G401.6 (cell line): ENCODE results near the gene ST3GAL4.

ENCODE experiments used
- FAIRE-seq: peaks from 2 replicates; lab custom pipeline; 2012; peaks lifted over from hg19 to GRCh38; lab: Jason Lieb, UNC

The ST3GAL4 gene

DNA sequence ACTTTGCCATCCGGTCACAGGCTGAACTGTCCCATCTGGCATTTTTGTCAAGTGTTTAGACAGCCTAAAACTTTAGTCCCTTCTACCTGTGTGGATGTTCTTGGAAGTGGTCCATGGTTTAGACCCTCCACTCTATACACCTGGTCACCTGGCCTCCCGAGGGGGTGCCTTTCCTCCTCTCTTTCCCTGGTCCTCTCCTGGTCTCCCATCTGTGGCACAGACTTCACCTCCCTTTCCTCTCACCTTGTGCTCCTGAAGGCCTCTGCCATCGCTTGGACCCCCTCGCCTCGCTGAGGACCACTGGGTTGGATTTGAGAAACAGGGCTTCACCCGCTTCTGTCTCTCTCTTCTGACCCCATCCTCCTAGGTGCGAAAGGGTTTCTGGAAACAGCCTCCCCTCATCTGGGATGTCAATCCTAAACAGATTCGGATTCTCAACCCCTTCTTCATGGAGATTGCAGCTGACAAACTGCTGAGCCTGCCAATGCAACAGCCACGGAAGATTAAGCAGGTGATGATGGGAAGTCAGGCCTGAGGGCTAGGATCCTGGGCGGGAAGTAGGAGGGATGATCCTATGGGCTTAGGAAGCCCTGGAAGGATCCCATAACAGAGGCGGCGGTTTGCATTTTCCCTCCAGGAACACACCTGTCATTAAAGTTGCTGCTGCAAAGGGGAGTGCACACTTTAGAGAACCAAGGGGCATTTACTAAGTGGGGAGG, 53.6 kb downstream of the ST3GAL4 start:
- no peak for FAIRE-seq

DNA sequence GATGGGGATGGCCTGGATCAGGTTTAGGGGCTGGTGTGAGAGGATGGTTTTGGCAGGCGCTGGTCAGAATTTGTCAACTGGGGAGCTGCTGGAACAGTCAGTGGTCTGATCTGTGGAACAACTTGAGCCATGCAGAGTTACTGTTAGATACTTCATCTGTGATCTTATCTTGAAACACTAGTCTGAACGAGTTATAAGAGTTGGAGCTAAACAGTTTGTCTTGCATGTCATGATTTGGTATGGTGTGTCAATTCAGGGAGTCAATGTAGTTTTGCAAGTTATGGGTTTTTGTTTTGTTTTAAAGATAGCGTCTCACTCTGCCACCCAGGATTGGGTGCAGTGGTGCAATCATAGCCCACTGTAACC, 54.1 kb downstream of the ST3GAL4 start:
- no peak for FAIRE-seq

DNA sequence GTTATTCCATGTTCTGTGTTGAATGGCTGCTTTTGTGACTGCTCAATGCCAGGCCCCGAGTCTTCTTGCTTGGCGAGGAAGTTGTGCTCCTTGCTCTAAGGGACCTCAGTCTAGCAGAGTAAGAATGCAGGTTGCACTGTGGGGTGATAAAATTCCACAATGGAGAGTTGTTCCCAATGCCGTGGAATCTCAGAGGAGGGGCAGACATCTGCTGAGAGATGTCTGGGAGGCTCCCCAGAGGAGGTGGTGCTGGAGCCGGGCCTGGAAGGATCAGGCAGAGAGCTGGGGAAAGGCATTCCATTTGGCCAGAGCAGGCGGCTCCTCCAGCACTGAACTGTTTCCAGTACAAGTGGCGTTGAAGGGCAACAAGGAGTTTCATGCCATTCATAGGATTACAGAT, 55.2 kb downstream of the ST3GAL4 start:
- FAIRE-seq = no peak

DNA sequence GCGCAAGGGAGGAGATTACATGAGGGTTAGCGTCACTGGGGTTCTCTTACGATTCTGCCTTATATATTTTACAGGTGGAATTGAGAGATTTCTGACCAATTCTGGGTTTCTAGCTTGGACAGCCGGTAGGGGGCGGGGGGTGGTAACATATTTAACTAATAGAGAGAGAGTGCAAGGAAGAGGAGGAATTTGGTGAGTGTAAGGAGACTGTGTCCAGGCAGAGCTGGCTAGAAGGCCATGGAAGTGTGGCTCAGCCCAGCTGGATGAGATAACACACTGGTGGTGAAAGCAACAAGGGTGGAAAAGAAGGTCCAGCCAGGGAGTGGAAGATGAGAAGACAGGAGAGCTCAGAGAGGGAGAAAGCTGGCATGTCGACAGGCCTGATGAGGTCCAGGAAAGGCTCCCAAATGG, 56.5 kb downstream of the ST3GAL4 start:
- FAIRE-seq = no peak

DNA sequence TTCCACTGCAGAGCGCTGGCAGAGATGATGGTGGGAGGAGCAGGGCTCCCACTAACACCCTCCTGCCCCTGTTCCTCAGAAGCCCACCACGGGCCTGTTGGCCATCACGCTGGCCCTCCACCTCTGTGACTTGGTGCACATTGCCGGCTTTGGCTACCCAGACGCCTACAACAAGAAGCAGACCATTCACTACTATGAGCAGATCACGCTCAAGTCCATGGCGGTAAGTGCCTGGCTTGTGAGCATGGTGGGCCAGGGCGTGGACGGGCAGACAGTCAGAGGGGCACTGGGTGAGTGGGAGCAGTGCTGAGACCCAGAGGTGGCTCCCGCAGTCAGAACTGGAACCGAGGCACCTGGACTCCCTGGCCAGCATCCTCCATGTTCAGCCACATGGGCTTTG, 57.9 kb downstream of the ST3GAL4 start:
- FAIRE-seq = no peak

DNA sequence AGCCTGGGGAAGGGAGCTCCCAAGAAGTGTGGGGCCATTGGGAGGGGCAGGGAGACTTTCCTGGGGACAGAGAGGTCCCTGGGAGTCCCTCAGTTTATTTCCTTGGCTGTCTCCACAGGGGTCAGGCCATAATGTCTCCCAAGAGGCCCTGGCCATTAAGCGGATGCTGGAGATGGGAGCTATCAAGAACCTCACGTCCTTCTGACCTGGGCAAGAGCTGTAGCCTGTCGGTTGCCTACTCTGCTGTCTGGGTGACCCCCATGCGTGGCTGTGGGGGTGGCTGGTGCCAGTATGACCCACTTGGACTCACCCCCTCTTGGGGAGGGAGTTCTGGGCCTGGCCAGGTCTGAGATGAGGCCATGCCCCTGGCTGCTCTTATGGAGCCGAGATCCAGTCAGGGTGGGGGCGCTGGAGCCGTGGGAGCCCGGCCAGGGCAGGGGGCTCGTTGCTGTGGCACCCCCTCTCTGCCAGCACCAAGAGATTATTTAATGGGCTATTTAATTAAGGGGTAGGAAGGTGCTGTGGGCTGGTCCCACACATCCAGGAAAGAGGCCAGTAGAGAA, 58.4 kb downstream of the ST3GAL4 start:
- FAIRE-seq = no peak

DNA sequence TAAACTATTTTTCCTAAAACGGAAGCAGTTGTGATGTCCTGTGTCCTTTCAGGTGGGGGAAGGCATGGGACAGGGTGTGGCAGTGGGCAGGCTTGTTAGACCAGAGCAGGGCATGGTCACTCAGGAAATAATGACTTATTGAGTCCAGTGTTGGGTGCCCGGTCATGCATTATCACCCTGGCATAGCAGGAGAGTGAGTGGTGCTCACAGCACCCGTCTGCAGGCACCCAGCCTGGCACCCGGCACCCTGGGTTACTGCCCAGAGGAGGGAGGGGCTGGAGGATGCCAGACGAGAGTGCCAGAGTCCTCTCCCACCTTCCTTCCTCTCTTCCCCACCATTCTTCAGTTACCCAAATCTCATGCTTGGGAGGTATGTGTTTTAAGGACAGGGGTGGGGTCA, 59.1 kb downstream of the ST3GAL4 start:
- FAIRE-seq = no peak

DNA sequence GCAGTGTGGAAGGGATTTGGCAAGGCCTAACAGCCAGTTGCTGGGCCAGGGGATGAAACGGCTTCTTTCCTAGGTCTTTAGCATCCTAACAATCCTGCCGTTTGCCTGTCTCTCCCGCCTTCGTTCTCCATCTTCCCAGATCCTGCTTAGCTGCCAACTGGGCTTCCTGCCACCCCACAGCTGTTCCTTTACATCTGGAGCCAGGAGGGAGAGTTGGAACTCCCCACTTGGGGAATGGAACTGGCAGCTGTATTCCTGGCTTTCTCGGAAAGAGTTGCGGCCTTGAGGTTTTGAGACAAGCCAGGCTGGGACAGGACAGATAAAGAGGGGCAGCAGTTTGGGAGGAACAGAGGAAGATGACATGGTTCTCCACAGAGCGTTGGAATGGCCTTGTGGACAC, 59.6 kb downstream of the ST3GAL4 start:
- FAIRE-seq = no peak

DNA sequence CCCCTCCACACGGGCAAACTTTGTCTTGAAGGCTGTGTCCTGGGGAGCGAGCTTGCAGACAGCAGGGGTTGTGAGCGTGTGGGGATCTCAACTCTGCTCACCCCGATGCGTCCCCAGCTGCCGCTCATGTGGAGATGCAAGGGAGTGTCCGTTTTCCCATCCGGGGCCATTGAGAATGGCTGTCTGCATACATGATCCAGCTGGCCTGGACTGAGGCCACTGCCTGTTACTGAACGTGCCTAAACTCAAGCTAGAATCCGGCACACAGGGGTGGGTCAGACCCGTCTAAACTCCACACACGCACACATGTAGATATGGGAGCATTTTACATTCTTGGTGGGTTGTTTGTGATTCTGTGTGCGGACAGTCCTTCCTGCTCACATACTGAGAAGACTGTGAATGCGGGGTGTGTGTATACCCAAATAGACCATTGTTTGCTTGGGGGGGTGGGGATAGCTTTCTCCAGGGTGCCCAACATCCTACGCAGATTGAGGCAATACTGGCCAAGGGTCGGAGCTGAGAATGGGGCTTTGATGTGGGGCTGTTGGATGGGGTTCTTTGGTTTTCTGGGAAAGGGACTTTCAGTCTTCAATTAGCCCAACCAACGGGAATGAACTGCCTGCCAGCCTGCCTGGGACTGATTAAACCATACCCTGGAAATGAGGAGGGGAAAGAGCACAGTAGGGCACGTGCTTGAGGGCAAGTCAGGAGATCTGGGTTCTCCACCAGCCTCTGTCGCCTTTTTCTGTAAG, 60.4 kb downstream of the ST3GAL4 start:
- no peak for FAIRE-seq

DNA sequence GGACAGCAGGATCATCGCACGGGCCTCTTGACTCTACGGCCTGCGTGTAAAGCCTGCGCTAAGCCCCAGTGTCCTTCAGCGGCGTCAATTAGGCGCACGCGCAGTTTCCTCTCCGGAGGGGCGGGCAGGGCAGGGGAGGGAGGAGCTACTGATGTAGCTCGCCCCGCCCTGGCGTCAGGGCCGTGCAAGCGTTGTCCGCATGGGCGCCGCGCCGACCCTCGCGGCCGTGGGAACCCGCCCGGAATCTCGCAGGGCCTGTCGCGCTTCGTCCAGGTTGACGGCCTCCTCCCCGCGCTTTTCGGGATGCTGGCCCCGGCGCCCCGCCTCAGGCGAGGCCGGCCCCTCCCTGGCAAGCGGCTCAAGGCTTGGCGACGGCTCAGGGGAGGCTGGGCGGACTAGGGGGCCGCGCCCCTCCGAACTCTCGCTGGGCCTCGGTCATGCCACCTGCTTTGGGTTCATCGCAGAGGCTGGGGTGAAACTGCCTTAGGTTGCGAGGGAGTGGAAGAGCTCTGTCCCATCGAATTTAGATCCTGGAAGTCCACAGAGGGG, 61.1 kb downstream of the ST3GAL4 start:
- FAIRE-seq = no peak

DNA sequence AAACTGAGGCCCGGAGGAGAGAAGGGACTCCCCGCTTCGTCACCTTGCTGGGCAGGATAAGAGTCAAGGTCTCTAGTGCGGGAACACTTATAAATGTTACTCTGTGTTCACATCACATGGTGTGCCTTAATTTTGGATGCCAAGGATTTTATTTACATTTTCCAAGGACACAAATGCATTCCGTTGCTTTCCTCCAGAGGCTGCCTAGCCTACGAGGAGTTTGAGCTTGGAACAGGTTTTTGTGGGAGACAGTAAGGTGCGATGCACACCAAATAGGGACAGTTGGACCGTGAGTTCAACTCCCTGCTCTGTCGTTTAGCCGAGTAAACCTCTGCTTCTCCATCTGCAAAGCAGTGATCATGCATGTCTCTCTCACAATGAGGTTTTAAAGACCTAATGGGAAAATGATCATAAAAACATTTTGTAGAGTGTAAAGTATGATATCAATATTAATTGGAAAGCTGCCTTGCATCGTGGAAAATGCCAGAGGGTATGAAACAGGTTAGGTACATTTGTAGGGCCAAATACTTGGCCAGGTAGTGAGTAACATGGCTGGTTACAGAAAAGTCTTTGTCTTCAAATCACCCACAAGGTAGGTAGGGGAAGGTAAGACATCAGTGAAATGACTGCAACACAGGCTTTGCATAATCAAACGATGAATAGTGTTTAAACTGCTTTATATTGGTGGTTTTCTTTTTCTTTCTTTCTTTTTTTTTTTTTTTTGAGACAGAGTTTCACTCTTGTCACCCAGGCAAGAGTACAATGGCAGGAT, 61.8 kb downstream of the ST3GAL4 start:
- no peak for FAIRE-seq

DNA sequence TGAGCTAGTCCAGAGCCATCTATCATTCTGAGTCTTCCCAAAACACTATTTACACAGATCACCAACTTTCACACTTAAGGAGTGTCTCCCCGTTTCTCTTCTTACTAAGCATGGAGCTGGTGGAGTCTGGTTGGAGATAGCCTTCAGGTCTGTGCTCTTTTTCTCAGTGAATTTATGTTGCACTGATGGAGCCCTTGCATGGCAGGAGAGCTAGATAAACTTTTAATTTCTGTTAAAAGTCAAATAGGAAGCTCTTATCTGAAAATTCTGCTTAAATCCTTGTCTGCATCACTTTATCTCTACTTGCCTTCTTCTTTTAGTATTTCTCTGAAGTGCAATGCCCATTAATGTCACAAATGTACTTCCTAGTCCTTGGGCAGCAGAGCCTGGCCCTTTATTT, 63.4 kb downstream of the ST3GAL4 start:
- no peak for FAIRE-seq

DNA sequence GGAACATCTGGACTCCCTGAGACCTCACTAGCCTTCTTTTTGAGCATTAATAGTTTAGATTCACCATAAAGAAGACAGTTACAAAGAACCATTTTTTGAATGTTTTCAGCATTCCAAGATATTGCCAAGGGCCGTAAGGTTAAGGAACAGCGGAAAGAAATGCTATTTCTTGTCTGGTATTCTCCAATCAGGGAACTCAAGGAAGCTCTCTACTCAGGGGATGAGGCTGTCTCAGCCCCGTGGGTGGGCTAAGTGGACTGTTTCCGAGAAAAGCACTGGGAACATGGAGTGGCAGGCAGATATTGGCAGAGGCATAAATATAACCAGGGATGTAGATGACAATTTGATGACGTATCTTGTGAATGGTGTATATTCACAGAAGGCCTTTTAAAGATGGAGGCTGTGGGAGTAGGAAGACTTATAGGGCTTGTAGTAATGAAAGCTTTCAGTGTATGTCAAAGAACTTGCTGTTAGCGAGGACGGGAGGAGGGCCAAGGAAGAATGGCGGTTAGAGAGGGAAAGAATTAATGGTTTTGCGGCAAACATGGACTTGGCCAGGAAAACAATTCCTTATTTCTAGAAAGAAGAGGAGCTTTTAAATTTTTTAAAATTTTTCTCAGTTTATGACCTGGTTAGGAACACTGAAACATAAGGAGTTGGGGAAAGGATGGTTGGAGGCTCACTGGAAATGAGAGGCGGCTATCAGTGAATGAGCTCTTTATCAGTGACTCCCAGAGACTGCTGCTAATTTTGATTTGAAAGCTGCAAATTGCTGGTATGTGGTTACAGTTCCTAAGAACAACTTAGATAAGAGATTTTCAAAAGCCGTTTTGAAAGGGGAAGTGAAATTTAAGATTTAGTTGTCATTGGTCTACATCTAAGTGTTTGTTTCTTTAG, 64.6 kb downstream of the ST3GAL4 start:
- no peak for FAIRE-seq

DNA sequence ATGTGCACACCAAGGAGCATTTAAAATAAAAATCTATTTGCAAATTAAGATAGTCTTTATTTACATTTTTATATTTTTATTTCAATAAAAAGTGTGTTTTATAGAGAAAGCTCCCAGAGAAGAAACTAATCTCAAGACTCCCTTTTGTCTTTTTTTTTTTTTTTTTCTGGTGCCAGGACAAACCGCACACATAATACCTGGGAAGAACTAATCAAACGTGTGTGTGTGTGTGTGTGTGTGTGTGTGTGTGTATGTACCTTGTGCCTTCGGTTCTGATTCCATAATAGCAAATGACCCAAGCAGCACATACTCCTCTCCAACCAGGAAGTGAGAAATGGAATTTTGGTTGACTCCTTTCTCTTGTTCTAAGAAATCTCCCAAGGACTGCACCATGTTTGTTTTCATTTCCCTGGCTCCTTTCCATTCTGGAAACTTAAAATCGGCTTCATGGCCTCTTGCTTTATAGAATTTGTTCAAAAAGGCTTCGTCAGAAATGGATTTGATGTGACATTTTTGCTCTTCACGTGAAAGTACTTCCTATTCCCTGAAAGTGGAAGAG, 65.3 kb downstream of the ST3GAL4 start:
- no peak for FAIRE-seq

DNA sequence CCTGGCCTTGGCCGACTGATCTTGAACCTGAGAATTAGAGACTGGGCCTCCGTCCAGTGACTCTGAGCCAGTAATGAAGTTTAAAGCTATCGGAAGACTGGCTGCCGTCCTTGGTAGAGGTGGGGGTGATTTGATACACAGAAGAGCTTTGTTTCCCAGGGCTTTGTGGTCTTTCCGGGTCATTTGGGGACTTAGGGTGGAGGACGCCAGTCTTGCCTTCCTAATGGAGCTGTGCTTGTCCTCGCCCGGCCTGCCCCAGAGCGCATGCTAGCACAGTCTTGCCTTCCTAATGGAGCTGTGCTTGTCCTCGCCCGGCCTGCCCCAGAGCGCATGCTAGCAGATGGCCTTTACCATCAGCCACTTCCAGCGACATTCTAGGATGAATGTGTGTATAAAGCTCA, 65.8 kb downstream of the ST3GAL4 start:
- FAIRE-seq = no peak

DNA sequence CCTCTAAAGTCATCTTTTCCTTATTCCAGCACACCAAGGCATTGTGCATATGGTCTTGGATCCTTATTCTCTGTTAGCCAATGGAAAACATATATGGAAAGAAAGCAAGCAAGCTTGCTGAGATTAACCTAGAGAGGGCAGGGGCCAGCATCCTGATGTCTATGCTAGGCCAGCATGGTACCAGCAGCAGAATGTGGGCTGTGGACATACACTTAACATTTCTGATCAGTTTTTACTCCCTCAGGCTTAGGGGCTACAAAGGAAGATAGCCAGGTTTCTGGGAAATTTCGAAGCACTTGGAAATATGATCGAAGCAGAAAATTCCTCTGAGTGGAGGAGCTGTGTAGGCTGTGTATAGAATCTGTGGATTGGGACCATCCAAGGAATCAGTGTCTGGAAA, 67.0 kb downstream of the ST3GAL4 start:
- no peak for FAIRE-seq

DNA sequence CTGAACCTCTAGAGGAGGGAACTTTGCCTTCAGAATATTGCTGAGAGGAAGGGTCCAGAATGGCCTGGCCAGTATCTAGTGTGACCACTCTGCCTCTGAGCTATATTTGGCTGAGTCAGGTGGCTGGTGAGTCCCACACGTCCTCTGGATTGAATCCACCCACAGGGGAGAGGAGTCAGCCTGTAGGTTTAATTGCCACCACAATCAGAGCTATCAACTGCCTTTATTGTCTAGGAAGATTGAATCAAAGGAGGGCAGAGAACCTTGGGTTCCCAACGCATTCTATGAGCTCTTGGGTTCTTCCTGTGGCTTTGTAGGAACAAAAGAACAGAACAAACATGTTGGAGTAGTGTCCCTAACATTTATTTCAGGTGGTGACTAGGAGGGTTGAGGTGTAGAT, 67.7 kb downstream of the ST3GAL4 start:
- FAIRE-seq = no peak

DNA sequence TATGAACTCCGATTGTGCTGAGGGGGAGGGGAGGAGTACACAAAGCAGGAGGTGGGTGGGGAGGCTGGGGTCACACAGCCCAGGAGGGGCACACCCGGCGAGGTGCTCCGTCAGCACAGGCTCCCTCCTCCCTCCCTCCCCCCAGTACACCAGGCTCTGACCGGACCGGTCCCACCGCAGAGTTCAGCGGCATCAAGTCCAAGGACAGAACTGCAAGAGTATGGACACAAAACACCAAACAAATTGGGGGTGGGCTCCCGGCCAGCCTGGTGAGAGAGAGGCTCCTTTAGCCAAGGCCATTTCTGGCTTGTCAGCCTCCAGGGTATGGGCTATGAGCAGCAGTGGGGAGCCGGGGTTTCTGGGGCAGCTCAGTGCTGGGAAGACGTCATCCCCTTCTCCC, 68.3 kb downstream of the ST3GAL4 start:
- FAIRE-seq = no peak

DNA sequence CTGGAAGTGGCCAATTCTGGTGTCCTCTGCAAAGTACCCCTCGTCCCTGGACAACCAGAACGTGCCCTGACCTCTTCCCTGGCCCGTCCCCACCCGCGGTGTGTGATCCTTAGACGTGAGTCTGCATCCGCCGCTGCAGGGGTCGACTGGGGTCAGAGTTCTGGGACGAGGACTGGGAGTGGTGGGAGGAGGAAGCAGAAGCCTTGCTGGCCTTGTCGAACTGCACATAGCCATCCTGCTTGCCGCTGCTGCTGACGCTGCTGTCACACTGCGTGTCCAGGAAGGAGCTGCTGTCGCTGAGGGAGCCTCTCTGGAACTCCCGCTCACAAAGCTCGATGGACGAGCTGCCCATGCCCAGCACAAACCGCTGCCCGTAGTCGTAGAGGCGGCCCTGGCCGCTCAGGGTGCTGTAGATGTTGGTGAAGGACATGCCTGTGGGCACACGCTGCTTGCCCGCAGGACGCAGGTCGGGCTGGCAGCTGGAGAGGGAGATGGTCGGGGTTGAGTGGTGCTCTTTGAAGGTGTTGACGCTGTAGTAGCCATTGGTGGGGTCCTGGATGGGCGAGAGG, 69.1 kb downstream of the ST3GAL4 start:
- no peak for FAIRE-seq

DNA sequence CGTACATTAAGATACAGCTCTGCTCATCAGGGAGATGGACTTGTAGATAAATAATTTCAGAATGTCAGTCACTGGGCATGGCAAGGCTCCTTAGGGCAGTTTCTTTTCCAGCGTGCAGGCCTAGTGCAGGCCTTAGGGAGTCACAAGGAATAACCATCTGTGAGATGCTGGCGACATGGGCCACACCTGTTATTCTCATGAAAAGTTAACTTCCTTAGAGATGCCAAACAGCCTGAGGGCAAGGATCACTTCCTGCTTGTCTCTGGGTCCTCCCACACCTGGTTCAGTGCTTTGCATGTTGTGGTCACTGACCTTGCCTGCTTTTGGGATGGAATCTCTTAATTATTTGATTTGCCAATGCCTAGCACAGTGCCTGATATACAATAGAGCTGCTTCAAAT, 70.6 kb downstream of the ST3GAL4 start:
- no peak for FAIRE-seq
